K562 (cell line): Measurements from ENCODE around the gene NCR1. TPM values are rescaled to one million over a fixed set of nuclear protein-coding genes. Genes with fewer than 3 reads are reported as not detected.

Source experiments
- ATAC-seq: fragments of 200-7000 bp; cut with Tn5 transposase; 3 replicates; pipeline ENCODE4 v1.9.1; 2020; ENCODE audit warnings: moderate library complexity
- BruUV-seq: library from RNA; stranded (reverse); fragments of 400-500 nt; replicated peaks from 2 replicates; lab custom pipeline; 2021; lab: Mats Ljungman, UMichigan
- CTCF ChIA-PET: fragments of 300-600 bp; formaldehyde crosslinking; extraction: SDS; loops from one replicate; lab custom pipeline; 2021; ENCODE audit warnings: low intra/inter-chr PET ratio; lab: Yijun Ruan, JAX
- POLR2A ChIA-PET: fragments of 300-600, 350-650 bp; sonication (Branson Sonifier 250); formaldehyde crosslinking; extraction: SDS; loops from one replicate; lab custom pipeline; 2021; ENCODE audit warnings: antibody characterized with exemption, inconsistent platforms; lab: Yijun Ruan, JAX
- DNase-seq, 4 experiments: peaks; one replicate each; pipeline versions ENCODE4 v3.0.0 to v3.0.0-alpha.2; 2011 to 2018; ENCODE audit warnings: low spot score in 3 of 4, mixed read lengths in 3 of 4; ENCODE audit errors: extremely low read depth in 1 of 4
- FAIRE-seq: peaks from 2 replicates; lab custom pipeline; 2011; peaks lifted over from hg19 to GRCh38; lab: Jason Lieb, UNC
- H2AFZ ChIP-seq: 2 replicates; pipeline ENCODE4 v1.6.0; 2011; ENCODE audit warnings: low read depth, low read length, control low read depth, inconsistent platforms
- H3K27ac ChIP-seq: fragments of 200-600 bp; 3 replicates; pipeline ENCODE4 v1.8.0; 2011; ENCODE audit warnings: low read depth, mild to moderate bottlenecking, control low read depth, inconsistent platforms, low read length, moderate library complexity, mixed read lengths; ENCODE audit errors: extremely low read depth
- H3K27me3 ChIP-seq, 2 experiments: fragments of 300-600 bp in 1 of 2; 2 replicates in 1 of 2; 3 replicates in 1 of 2; pipeline versions ENCODE4 v1.6.0 to v1.8.0; 2011; ENCODE audit warnings: inconsistent platforms in 2 of 2, low read length in 2 of 2, mild to moderate bottlenecking in 1 of 2, mixed read lengths in 1 of 2, moderate library complexity in 1 of 2; ENCODE audit not compliant: control insufficient read depth in 2 of 2, insufficient read depth in 2 of 2
- H3K36me3 ChIP-seq: fragments of 300-600 bp; 3 replicates; pipeline ENCODE4 v1.8.0; 2011; ENCODE audit warnings: mild to moderate bottlenecking, low read length, inconsistent platforms; ENCODE audit not compliant: control insufficient read depth, insufficient read depth
- H3K4me1 ChIP-seq, 2 experiments: fragments of 200-600 bp in 1 of 2; replicated peaks in 1 of 2; 2 replicates in 1 of 2; 3 replicates in 1 of 2; pipeline versions ENCODE4 v1.5.1 to v1.8.0; 2011; ENCODE audit warnings: inconsistent platforms in 2 of 2, low read length in 2 of 2, mild to moderate bottlenecking in 1 of 2, mixed read lengths in 1 of 2, moderate library complexity in 1 of 2; ENCODE audit not compliant: control insufficient read depth in 2 of 2, insufficient read depth in 2 of 2
- H3K4me2 ChIP-seq: 2 replicates; pipeline ENCODE4 v1.6.1; 2011; ENCODE audit warnings: low read length, control low read depth, inconsistent platforms, mixed read lengths; ENCODE audit not compliant: insufficient read depth
- H3K4me3 ChIP-seq: fragments of 200-600 bp; sonication (generic), shearing (Covaris generic); 2 replicates; pipeline ENCODE4 v1.5.1; 2016; ENCODE audit warnings: control low read depth, inconsistent platforms
- H3K79me2 ChIP-seq: fragments of 200-600 bp; 3 replicates; pipeline ENCODE4 v1.8.0; 2011; ENCODE audit warnings: low read length, inconsistent platforms; ENCODE audit not compliant: control insufficient read depth, insufficient read depth
- H3K9ac ChIP-seq, 2 experiments: 2 replicates each; pipeline versions ENCODE4 v1.6.0 to v1.6.1; 2011; ENCODE audit warnings: low read depth in 2 of 2, low read length in 2 of 2, control low read depth in 1 of 2, inconsistent platforms in 1 of 2, mild to moderate bottlenecking in 1 of 2, mixed read lengths in 1 of 2; ENCODE audit not compliant: insufficient read depth in 1 of 2
- H3K9me1 ChIP-seq: one replicate; pipeline ENCODE4 v1.6.0; 2011; ENCODE audit warnings: inconsistent platforms, mild to moderate bottlenecking, low read length, moderate library complexity; ENCODE audit not compliant: control insufficient read depth, insufficient read depth
- H3K9me3 ChIP-seq: replicated peaks from 2 replicates; pipeline ENCODE4 v1.5.1; 2011; ENCODE audit warnings: low read depth, low read length, inconsistent platforms; ENCODE audit not compliant: control insufficient read depth, insufficient read depth
- H4K20me1 ChIP-seq: replicated peaks from 2 replicates; pipeline ENCODE4 v1.6.1; 2011; ENCODE audit warnings: low read length, inconsistent platforms, mixed read lengths; ENCODE audit not compliant: control insufficient read depth, insufficient read depth
- CBX1 ChIP-seq: sonication (generic); IDR thresholded peaks from 2 replicates; pipeline ENCODE4 v1.6.1; 2016; ENCODE audit warnings: antibody characterized with exemption, low read depth, mild to moderate bottlenecking
- MCM3 ChIP-seq: fragments of 450-650 bp; IDR thresholded peaks from 2 replicates; pipeline ENCODE4 v1.6.1; 2016
- PCBP2 ChIP-seq: fragments of 200-400 bp; formaldehyde crosslinking; IDR thresholded peaks from 2 replicates; pipeline ENCODE4 v1.6.1; 2018; ENCODE audit warnings: low read length, low read depth, mild to moderate bottlenecking, moderate library complexity; ENCODE audit not compliant: poor library complexity, severe bottlenecking
- TAF7 ChIP-seq: fragments of 450-650 bp; IDR thresholded peaks from 2 replicates; pipeline ENCODE4 v1.6.1; 2016; ENCODE audit warnings: missing genetic modification characterization, missing compliant biosample characterization
- THRAP3 ChIP-seq: fragments of 450-650 bp; IDR thresholded peaks from 2 replicates; pipeline ENCODE4 v1.6.1; 2016; ENCODE audit warnings: mild to moderate bottlenecking, inconsistent platforms, borderline replicate concordance
- TOE1 ChIP-seq, 2 experiments: fragments of 450-650 bp in 1 of 2; sonication (generic) in 1 of 2; formaldehyde crosslinking in 1 of 2; IDR thresholded peaks; 2 replicates each; pipeline versions ENCODE4 v1.7.1 to v1.8.0; 2016 to 2022; ENCODE audit warnings: borderline replicate concordance in 2 of 2, mild to moderate bottlenecking in 2 of 2, antibody characterized with exemption in 1 of 2, inconsistent platforms in 1 of 2, low read depth in 1 of 2, missing genetic modification reagents in 1 of 2, moderate library complexity in 1 of 2
- ZNF436 ChIP-seq: fragments of 250-450, 450-650 bp; sonication (Bioruptor Pico); formaldehyde crosslinking; IDR thresholded peaks from 2 replicates; pipeline ENCODE4 v1.7.0; 2020; ENCODE audit warnings: mild to moderate bottlenecking
- ZNF780A ChIP-seq: fragments of 250-450 bp; sonication (Bioruptor Pico); IDR thresholded peaks from 2 replicates; pipeline ENCODE4 v1.5.0; 2021; ENCODE audit warnings: mild to moderate bottlenecking
- WGBS: fragments of 100-300 bp; shearing (Covaris generic); methylation state at CpG from one replicate; pipeline ENCODE4 v1.1.6; 2016; ENCODE audit warnings: low coverage, mixed read lengths; ENCODE audit not compliant: insufficient coverage; ENCODE audit errors: missing lambda C conversion rate; 5-methylcytosine and 5-hydroxymethylcytosine counted together
- in situ Hi-C: fragments of 300-500 bp; cut with MboI; formaldehyde crosslinking; loops from 4 replicates; pipeline ENCODE4 v1.15.0; 2018; ENCODE audit warnings: inconsistent platforms, mixed read lengths
- intact Hi-C: fragments of 100-400 bp; cut with micrococcal nuclease; formaldehyde crosslinking; loops from 2 replicates; pipeline ENCODE4 v1.14.2; 2022
- polyA plus RNA-seq, 8 experiments: library from polyadenylated mRNA; depleted of rRNA in 4 of 8; stranded (reverse) in 5 of 8; unstranded in 3 of 8; fragments of >200 nt; fragmentation: Nextera tagmentation in 2 of 8; fragmentation: Illumina TruSeq in 1 of 8; extraction: Ambion mirVana in 2 of 8; extraction: Trizol in 1 of 8; gene quantifications; 2 replicates each; pipeline versions ENCODE4 v1.2.1 to v1.2.3, GENCODE V29; 2011 to 2014; ENCODE audit warnings: inconsistent platforms in 1 of 8, missing spikeins in 1 of 8
- total RNA-seq, 7 experiments: library from RNA; depleted of rRNA in 6 of 7; stranded (reverse); fragments of >200 nt in 6 of 7; fragmentation: Illumina TruSeq in 2 of 7; extraction: Trizol in 2 of 7; gene quantifications; 2 replicates each; pipeline versions ENCODE4 v1.2.1 to v1.2.3, GENCODE V29; 2011 to 2021; ENCODE audit warnings: low replicate concordance in 1 of 7
- TF ChIP-seq, protein P1 (sequence below): fragments of 450-650 bp; IDR thresholded peaks from 2 replicates; pipeline ENCODE4 v1.7.1; 2018; ENCODE audit warnings: mild to moderate bottlenecking, low read depth; ENCODE audit not compliant: partially characterized antibody
- TF ChIP-seq, protein P2 (sequence below): fragments of 250-450 bp; sonication (Bioruptor Pico); IDR thresholded peaks from 2 replicates; pipeline ENCODE4 v1.8.0; 2022; ENCODE audit warnings: inconsistent platforms
- TF ChIP-seq, protein P3 (sequence below): fragments of 250-450 bp; sonication (Bioruptor Pico); IDR thresholded peaks from 2 replicates; pipeline ENCODE4 v1.4.0; 2020

The NCR1 gene
- total and polyA plus RNA-seq, 9 of the 15 experiments (the other 6 are each of a cell fraction or from before 2014, with no cell fraction given) = 0.25 to 3.1 (median 1.2) TPM

DNA sequence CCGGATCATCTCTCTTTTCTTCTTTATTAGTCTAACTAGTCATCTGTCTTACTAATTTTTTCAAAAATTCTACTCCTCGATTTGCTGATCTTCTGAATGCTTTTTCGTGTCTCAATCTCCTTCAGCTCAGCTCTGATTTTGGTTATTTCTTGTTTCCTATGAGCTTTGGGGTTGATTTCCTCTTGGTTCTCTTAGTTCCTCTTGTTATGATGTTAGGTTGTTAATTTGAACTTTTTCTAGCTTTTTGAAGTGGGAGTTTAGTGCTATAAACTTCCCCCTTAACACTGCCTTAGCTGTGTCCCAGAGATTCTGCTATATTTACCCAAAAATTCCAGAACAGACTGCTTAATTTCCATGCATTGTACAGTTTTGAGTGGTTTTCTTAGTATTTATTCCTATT is 28.5 kb upstream of the NCR1 start:
- no peaks in the 10 kb centered on the region for H3K9me1 ChIP-seq
- no peak for FAIRE-seq
- peaks cover 18 to 27% of the 10 kb centered on the region in 2 experiments for H3K27me3 ChIP-seq
- no peak overlapping the region for H3K4me3 ChIP-seq
- BruUV-seq = no TSS peak
- no peak for ATAC-seq
- H3K36me3 ChIP-seq = no peaks in the 10 kb centered on the region
- no peaks in the 10 kb centered on the region for H3K79me2 ChIP-seq
- no peak overlapping the region for H2AFZ ChIP-seq
- 0% methylated on average over 3 of the region's 3 CpGs for WGBS
- H3K4me1 ChIP-seq = peaks cover 0 to 9% of the 10 kb centered on the region in 2 experiments; a peak in 2 of 5 replicates
- intact Hi-C loops (no loop called here), in situ Hi-C loops (loop anchor here (10.0 kb wide), 1 partner anchor 757 kb away; no protein-coding TSS in a partner anchor)
- no peak overlapping the region for H3K9ac ChIP-seq
- H3K27ac ChIP-seq = no peak overlapping the region
- no peak overlapping the region for H3K4me2 ChIP-seq
- H4K20me1 ChIP-seq = no peaks in the 10 kb centered on the region
- POLR2A ChIA-PET = no interaction called here
- TF ChIP-seq, protein P1, sequence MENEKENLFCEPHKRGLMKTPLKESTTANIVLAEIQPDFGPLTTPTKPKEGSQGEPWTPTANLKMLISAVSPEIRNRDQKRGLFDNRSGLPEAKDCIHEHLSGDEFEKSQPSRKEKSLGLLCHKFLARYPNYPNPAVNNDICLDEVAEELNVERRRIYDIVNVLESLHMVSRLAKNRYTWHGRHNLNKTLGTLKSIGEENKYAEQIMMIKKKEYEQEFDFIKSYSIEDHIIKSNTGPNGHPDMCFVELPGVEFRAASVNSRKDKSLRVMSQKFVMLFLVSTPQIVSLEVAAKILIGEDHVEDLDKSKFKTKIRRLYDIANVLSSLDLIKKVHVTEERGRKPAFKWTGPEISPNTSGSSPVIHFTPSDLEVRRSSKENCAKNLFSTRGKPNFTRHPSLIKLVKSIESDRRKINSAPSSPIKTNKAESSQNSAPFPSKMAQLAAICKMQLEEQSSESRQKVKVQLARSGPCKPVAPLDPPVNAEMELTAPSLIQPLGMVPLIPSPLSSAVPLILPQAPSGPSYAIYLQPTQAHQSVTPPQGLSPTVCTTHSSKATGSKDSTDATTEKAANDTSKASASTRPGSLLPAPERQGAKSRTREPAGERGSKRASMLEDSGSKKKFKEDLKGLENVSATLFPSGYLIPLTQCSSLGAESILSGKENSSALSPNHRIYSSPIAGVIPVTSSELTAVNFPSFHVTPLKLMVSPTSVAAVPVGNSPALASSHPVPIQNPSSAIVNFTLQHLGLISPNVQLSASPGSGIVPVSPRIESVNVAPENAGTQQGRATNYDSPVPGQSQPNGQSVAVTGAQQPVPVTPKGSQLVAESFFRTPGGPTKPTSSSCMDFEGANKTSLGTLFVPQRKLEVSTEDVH = no peak
- TF ChIP-seq TAF7 (tag) (no peak), TOE1 (IDR thresholded peaks at IDR 0.05; ENCODE audit: borderline replicate concordance) (no peak), TOE1 (CRISPR knock-in tag; IDR thresholded peaks at IDR 0.05; ENCODE audit: borderline replicate concordance, low read depth) (no peak), MCM3 (no peak), THRAP3 (no peak), ZNF436 (CRISPR knock-in tag) (no peak), CBX1 (no peak), PCBP2 (no peak), ZNF780A (CRISPR knock-in tag) (no peak)
- TF ChIP-seq, protein P2, sequence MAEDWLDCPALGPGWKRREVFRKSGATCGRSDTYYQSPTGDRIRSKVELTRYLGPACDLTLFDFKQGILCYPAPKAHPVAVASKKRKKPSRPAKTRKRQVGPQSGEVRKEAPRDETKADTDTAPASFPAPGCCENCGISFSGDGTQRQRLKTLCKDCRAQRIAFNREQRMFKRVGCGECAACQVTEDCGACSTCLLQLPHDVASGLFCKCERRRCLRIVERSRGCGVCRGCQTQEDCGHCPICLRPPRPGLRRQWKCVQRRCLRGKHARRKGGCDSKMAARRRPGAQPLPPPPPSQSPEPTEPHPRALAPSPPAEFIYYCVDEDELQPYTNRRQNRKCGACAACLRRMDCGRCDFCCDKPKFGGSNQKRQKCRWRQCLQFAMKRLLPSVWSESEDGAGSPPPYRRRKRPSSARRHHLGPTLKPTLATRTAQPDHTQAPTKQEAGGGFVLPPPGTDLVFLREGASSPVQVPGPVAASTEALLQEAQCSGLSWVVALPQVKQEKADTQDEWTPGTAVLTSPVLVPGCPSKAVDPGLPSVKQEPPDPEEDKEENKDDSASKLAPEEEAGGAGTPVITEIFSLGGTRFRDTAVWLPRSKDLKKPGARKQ (CRISPR knock-in tag) = no peak
- TF ChIP-seq, protein P3, sequence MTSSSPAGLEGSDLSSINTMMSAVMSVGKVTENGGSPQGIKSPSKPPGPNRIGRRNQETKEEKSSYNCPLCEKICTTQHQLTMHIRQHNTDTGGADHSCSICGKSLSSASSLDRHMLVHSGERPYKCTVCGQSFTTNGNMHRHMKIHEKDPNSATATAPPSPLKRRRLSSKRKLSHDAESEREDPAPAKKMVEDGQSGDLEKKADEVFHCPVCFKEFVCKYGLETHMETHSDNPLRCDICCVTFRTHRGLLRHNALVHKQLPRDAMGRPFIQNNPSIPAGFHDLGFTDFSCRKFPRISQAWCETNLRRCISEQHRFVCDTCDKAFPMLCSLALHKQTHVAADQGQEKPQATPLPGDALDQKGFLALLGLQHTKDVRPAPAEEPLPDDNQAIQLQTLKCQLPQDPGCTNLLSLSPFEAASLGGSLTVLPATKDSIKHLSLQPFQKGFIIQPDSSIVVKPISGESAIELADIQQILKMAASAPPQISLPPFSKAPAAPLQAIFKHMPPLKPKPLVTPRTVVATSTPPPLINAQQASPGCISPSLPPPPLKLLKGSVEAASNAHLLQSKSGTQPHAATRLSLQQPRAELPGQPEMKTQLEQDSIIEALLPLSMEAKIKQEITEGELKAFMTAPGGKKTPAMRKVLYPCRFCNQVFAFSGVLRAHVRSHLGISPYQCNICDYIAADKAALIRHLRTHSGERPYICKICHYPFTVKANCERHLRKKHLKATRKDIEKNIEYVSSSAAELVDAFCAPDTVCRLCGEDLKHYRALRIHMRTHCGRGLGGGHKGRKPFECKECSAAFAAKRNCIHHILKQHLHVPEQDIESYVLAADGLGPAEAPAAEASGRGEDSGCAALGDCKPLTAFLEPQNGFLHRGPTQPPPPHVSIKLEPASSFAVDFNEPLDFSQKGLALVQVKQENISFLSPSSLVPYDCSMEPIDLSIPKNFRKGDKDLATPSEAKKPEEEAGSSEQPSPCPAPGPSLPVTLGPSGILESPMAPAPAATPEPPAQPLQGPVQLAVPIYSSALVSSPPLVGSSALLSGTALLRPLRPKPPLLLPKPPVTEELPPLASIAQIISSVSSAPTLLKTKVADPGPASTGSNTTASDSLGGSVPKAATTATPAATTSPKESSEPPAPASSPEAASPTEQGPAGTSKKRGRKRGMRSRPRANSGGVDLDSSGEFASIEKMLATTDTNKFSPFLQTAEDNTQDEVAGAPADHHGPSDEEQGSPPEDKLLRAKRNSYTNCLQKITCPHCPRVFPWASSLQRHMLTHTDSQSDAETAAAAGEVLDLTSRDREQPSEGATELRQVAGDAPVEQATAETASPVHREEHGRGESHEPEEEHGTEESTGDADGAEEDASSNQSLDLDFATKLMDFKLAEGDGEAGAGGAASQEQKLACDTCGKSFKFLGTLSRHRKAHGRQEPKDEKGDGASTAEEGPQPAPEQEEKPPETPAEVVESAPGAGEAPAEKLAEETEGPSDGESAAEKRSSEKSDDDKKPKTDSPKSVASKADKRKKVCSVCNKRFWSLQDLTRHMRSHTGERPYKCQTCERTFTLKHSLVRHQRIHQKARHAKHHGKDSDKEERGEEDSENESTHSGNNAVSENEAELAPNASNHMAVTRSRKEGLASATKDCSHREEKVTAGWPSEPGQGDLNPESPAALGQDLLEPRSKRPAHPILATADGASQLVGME (CRISPR knock-in tag) = no peak
- H3K9me3 ChIP-seq = no peaks in the 10 kb centered on the region
- CTCF ChIA-PET = no interaction called here
- no peak for DNase-seq
